Kidney epithelial cell (primary cell): ENCODE data around the gene SPRYD7. TPM values are rescaled to one million over a fixed set of nuclear protein-coding genes. Genes with fewer than 3 reads are reported as not detected.

Experiments used
- DNase-seq: peaks from one replicate; pipeline ENCODE4 v3.0.0-alpha.2; 2010; ENCODE audit warnings: low read depth
- H3K27me3 ChIP-seq: 2 replicates; pipeline ENCODE4 v1.6.0; 2011; ENCODE audit warnings: low read length; ENCODE audit not compliant: control insufficient read depth, insufficient read depth
- H3K36me3 ChIP-seq: 2 replicates; pipeline ENCODE4 v1.5.1; 2011; ENCODE audit warnings: low read length; ENCODE audit not compliant: control insufficient read depth, insufficient read depth
- H3K4me3 ChIP-seq: 2 replicates; pipeline ENCODE4 v1.5.1; 2011; ENCODE audit warnings: low read depth, mild to moderate bottlenecking, control low read depth, low read length
- CTCF ChIP-seq: IDR thresholded peaks from 2 replicates; pipeline ENCODE4 v1.5.1; 2011; ENCODE audit warnings: mild to moderate bottlenecking, moderate library complexity, low read length, control low read depth, inconsistent platforms; ENCODE audit not compliant: insufficient read depth, poor library complexity, severe bottlenecking
- total RNA-seq: library from RNA; depleted of rRNA; stranded (reverse); fragments of >200 nt; gene quantifications from 2 replicates; pipeline ENCODE4 v1.2.3, GENCODE V29; 2015

Gene SPRYD7
- total RNA-seq, 1 donor from 2014 or later = 4.4 TPM

GRCh38 chr13:49936968-49937273, 781 bp upstream of the SPRYD7 start:
- TF ChIP-seq CTCF = no peak
- DNase-seq = no peak
- Histone ChIP-seq H3K4me3 (peak overlapping the region; percentile 60), H3K27me3 (no peaks in the 10 kb centered on the region), H3K36me3 (no peaks in the 10 kb centered on the region)

- no peaks in the 10 kb centered on the region for H3K36me3 ChIP-seq
- DNase-seq = no peak
- no peak for TF ChIP-seq CTCF
- peak overlapping the region; percentile 60 for H3K4me3 ChIP-seq
- no peaks in the 10 kb centered on the region for H3K27me3 ChIP-seq
Measured at GRCh38 chr13:49935171-49936074, 717 bp downstream of the SPRYD7 start.

DNA sequence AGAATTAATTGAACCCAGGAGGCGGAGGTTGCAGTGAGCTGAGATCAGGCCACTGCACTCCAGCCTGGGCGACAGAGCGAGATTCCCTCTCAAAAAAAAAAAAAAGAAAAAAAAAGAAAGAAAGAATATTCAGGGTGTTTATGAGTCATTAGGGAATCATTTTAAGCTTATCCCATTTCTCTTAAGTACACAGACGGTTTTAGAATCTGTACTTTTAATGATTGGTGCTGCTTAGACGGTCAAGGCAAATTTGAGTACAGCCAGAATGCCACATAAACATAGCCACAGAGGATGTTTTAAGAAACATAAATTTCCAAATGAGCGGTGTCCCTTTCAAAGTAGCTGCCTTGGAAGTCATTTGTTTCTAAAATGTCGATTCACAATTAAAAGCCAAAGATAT, 2.6 kb downstream of the SPRYD7 start:
- no peaks in the 10 kb centered on the region for H3K27me3 ChIP-seq
- H3K36me3 ChIP-seq = no peaks in the 10 kb centered on the region
- no peak for DNase-seq
- no peak for TF ChIP-seq CTCF
- no peak overlapping the region for H3K4me3 ChIP-seq

- H3K4me3 ChIP-seq = no peak overlapping the region
- no peaks in the 10 kb centered on the region for H3K36me3 ChIP-seq
- no peak for TF ChIP-seq CTCF
- no peak for DNase-seq
- no peaks in the 10 kb centered on the region for H3K27me3 ChIP-seq
Measured at GRCh38 chr13:49932868-49933267, 3.3 kb downstream of the SPRYD7 start.

GRCh38 chr13:49932066-49932465, 4.1 kb downstream of the SPRYD7 start:
- Histone ChIP-seq H3K36me3 (no peaks in the 10 kb centered on the region), H3K27me3 (no peaks in the 10 kb centered on the region), H3K4me3 (no peak overlapping the region)
- no peak for DNase-seq
- no peak for TF ChIP-seq CTCF

DNA sequence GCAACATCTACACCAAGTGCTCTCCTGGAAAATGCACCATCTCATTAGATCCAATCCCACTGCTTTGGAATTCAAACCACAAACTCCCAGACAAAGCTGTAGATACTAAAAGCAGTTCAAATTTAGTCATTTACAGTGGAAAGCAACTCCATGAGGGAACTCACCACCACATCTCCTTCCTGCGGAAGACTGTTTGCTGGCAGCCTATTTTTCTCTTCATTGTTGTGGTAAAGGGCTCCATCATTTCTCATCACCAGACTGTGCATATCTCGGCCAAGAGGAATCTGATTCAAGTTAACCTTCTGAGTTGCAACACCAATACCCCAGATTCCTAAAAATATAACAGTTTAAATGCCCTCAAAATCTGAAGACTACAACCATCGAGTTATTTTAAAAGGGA, 8.4 kb downstream of the SPRYD7 start:
- no peaks in the 10 kb centered on the region for H3K36me3 ChIP-seq
- TF ChIP-seq CTCF = no peak
- H3K4me3 ChIP-seq = no peak overlapping the region
- DNase-seq = no peak
- H3K27me3 ChIP-seq = no peaks in the 10 kb centered on the region
